Breast epithelium (tissue), 4 donors: Measurements from ENCODE around the gene PLD4. TPM values are rescaled to one million over a fixed set of nuclear protein-coding genes. Genes with fewer than 3 reads are reported as not detected.
"Not testable (repeated sequence)": the region's sequence is repeated elsewhere in the genome, so short reads cannot be mapped to it uniquely, and the experiment has no call there.

Source experiments
- DNase-seq, 2 donors: peaks; one replicate each; pipeline ENCODE4 v3.0.0-alpha.2; 2019; ENCODE audit warnings: low spot score in 2 of 2
- H3K27ac ChIP-seq, 2 donors: fragments of 200-600 bp; sonication (generic) in 1 of 2; one replicate each; pipeline ENCODE4 v1.5.1; 2016 to 2019; ENCODE audit warnings: mild to moderate bottlenecking in 1 of 2
- H3K27me3 ChIP-seq, 2 donors: fragments of 200-600 bp; sonication (generic) in 1 of 2; one replicate each; pipeline versions ENCODE4 v1.5.1 to v1.6.0; 2017 to 2019; ENCODE audit warnings: control low read depth in 1 of 2, mild to moderate bottlenecking in 1 of 2
- H3K36me3 ChIP-seq: fragments of 200-600 bp; one replicate; pipeline ENCODE4 v1.5.1; 2019
- H3K4me1 ChIP-seq, 2 donors: fragments of 200-600 bp; sonication (generic); one replicate each; pipeline ENCODE4 v1.5.1; 2016 to 2019; ENCODE audit warnings: control low read depth in 1 of 2
- H3K4me3 ChIP-seq, 3 donors: fragments of 200-600 bp; sonication (generic); 1 replicate in 2 of 3; 2 replicates in 1 of 3; pipeline ENCODE4 v1.5.1; 2016 to 2019; ENCODE audit warnings: mild to moderate bottlenecking in 3 of 3, moderate library complexity in 2 of 3
- H3K9me3 ChIP-seq, 2 donors: fragments of 200-600 bp; sonication (generic) in 1 of 2; one replicate each; pipeline ENCODE4 v1.5.1; 2016 to 2019; ENCODE audit warnings: control low read depth in 1 of 2
- CTCF ChIP-seq, 3 donors: fragments of 450-650 bp; IDR thresholded peaks; one replicate each; pipeline ENCODE4 v1.5.1; 2016 to 2017; ENCODE audit warnings: antibody characterized with exemption in 3 of 3, mild to moderate bottlenecking in 3 of 3, moderate library complexity in 3 of 3
- POLR2A ChIP-seq: fragments of 450-650 bp; IDR thresholded peaks from one replicate; pipeline ENCODE4 v1.6.1; 2016; ENCODE audit warnings: antibody characterized with exemption, mild to moderate bottlenecking, moderate library complexity
- POLR2AphosphoS5 ChIP-seq, 3 donors: sonication (generic); formaldehyde crosslinking; IDR thresholded peaks; one replicate each; pipeline ENCODE4 v1.6.1; 2017; ENCODE audit warnings: antibody characterized with exemption in 3 of 3
- intact Hi-C: fragments of 100-400 bp; cut with DNase I; formaldehyde crosslinking; loops from one replicate; pipeline ENCODE4 v1.15.1; 2023; ENCODE audit warnings: low total_unique reads
- total RNA-seq, 3 donors: library from RNA; depleted of rRNA; stranded (reverse); fragments of >200 nt; gene quantifications; one replicate each; pipeline ENCODE4 v1.1.0, GENCODE V29; 2016

PLD4 gene
- total RNA-seq, 3 donors from 2014 or later, result 0.33 to 4.0 TPM; not detected in 1

- H3K36me3 ChIP-seq, H3K27ac ChIP-seq, H3K9me3 ChIP-seq, H3K4me3 ChIP-seq, DNase-seq, H3K4me1 ChIP-seq, intact Hi-C loops, H3K27me3 ChIP-seq: not testable (repeated sequence)
These were observed 20.6 kb downstream of the PLD4 start for GRCh38 chr14:104945266-104945665.

- H3K27me3 ChIP-seq, H3K9me3 ChIP-seq, H3K36me3 ChIP-seq, intact Hi-C loops, H3K4me3 ChIP-seq, H3K27ac ChIP-seq, DNase-seq, H3K4me1 ChIP-seq: not testable (repeated sequence)
These were observed 21.6 kb downstream of the PLD4 start for GRCh38 chr14:104945986-104946965.

GRCh38 chr14:104947201-104947600, 22.5 kb downstream of the PLD4 start:
- DNase-seq, intact Hi-C loops, H3K4me1 ChIP-seq, H3K36me3 ChIP-seq, H3K27ac ChIP-seq, H3K4me3 ChIP-seq, H3K27me3 ChIP-seq, H3K9me3 ChIP-seq: not testable (repeated sequence)

- H3K36me3 ChIP-seq, intact Hi-C loops: not testable (repeated sequence)
These were observed 23.4 kb downstream of the PLD4 start for GRCh38 chr14:104947881-104948735.

GRCh38 chr14:104948736-104949031, 24.0 kb downstream of the PLD4 start:
- Histone ChIP-seq H3K4me3 (no peak overlapping the region), H3K36me3 (no peaks in the 10 kb centered on the region), H3K27me3 (no peaks in the 10 kb centered on the region), H3K4me1 (no peaks in the 10 kb centered on the region), H3K9me3 (no peaks in the 10 kb centered on the region), H3K27ac (no peak overlapping the region)
- no peak for DNase-seq
- intact Hi-C loops, result no loop called here
- TF ChIP-seq POLR2A, result no peak
- TF ChIP-seq CTCF (IDR thresholded peaks at IDR 0.05), result no peak
- no peak for TF ChIP-seq POLR2AphosphoS5 (IDR thresholded peaks at IDR 0.05)

More at GRCh38 chr14:104947881-104948735, 23.4 kb downstream of the PLD4 start:
- not testable (repeated sequence) for H3K27ac ChIP-seq, H3K9me3 ChIP-seq, H3K27me3 ChIP-seq, H3K4me1 ChIP-seq, H3K4me3 ChIP-seq, DNase-seq

- intact Hi-C loops, H3K27me3 ChIP-seq, H3K4me3 ChIP-seq, DNase-seq, H3K36me3 ChIP-seq, H3K9me3 ChIP-seq, H3K27ac ChIP-seq, H3K4me1 ChIP-seq: not testable (repeated sequence)
These were observed 24.8 kb downstream of the PLD4 start for GRCh38 chr14:104949406-104949955.

- Histone ChIP-seq H3K4me3 (no peak overlapping the region), H3K27me3 (no peaks in the 10 kb centered on the region), H3K4me1 (no peaks in the 10 kb centered on the region), H3K27ac (no peak overlapping the region), H3K9me3 (no peaks in the 10 kb centered on the region), H3K36me3 (no peaks in the 10 kb centered on the region)
- intact Hi-C loops, result no loop called here
- TF ChIP-seq POLR2A (no peak), POLR2AphosphoS5 (IDR thresholded peaks at IDR 0.05) (no peak), CTCF (IDR thresholded peaks at IDR 0.05) (no peak)
- no peak for DNase-seq
These were observed 25.3 kb downstream of the PLD4 start for GRCh38 chr14:104950021-104950420.

- H3K4me3 ChIP-seq, H3K4me1 ChIP-seq, H3K36me3 ChIP-seq, H3K27me3 ChIP-seq, H3K27ac ChIP-seq, DNase-seq, H3K9me3 ChIP-seq, intact Hi-C loops: not testable (repeated sequence)
These were observed 26.0 kb downstream of the PLD4 start for GRCh38 chr14:104950701-104951100.

- not testable (repeated sequence) for H3K9me3 ChIP-seq, DNase-seq, H3K36me3 ChIP-seq, H3K27me3 ChIP-seq, H3K27ac ChIP-seq, H3K4me3 ChIP-seq, H3K4me1 ChIP-seq
- intact Hi-C loops, result loop anchor here (2.0 kb wide), 1 partner anchor 15 kb away; no protein-coding TSS in a partner anchor
These were observed 27.4 kb downstream of the PLD4 start for GRCh38 chr14:104951863-104952657.
